ENCODE results near the gene CD163L1.
"Not testable (repeated sequence)": the region's sequence is repeated elsewhere in the genome, so short reads cannot be mapped to it uniquely, and the experiment has no call there.

CD163L1 gene

GRCh38 chr12:7344833-7345606 lies 98.9 kb downstream of the CD163L1 start:
- no peak overlapping the region for H3K4me3 ChIP-seq (ENCODE audit: low read depth, low read length)
- TF ChIP-seq, protein P1, sequence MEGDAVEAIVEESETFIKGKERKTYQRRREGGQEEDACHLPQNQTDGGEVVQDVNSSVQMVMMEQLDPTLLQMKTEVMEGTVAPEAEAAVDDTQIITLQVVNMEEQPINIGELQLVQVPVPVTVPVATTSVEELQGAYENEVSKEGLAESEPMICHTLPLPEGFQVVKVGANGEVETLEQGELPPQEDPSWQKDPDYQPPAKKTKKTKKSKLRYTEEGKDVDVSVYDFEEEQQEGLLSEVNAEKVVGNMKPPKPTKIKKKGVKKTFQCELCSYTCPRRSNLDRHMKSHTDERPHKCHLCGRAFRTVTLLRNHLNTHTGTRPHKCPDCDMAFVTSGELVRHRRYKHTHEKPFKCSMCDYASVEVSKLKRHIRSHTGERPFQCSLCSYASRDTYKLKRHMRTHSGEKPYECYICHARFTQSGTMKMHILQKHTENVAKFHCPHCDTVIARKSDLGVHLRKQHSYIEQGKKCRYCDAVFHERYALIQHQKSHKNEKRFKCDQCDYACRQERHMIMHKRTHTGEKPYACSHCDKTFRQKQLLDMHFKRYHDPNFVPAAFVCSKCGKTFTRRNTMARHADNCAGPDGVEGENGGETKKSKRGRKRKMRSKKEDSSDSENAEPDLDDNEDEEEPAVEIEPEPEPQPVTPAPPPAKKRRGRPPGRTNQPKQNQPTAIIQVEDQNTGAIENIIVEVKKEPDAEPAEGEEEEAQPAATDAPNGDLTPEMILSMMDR (IDR thresholded peaks at IDR 0.05; ENCODE audit: insufficient read depth, low read depth, low read length, missing control alignments) = no peak
- DNase-seq (ENCODE audit: low read depth) = no peak

GRCh38 chr12:7339675-7340074 lies 104.3 kb downstream of the CD163L1 start:
- TF ChIP-seq, protein P1 (IDR thresholded peaks at IDR 0.05; ENCODE audit: insufficient read depth, low read depth, low read length, missing control alignments) = no peak
- no peak overlapping the region for H3K4me3 ChIP-seq (ENCODE audit: low read depth, low read length)
- DNase-seq (ENCODE audit: low read depth) = no peak

GRCh38 chr12:7337790-7338189 lies 106.2 kb downstream of the CD163L1 start:
- not testable (repeated sequence) for DNase-seq (ENCODE audit: low read depth); H3K4me3 ChIP-seq (ENCODE audit: low read depth, low read length)

DNA sequence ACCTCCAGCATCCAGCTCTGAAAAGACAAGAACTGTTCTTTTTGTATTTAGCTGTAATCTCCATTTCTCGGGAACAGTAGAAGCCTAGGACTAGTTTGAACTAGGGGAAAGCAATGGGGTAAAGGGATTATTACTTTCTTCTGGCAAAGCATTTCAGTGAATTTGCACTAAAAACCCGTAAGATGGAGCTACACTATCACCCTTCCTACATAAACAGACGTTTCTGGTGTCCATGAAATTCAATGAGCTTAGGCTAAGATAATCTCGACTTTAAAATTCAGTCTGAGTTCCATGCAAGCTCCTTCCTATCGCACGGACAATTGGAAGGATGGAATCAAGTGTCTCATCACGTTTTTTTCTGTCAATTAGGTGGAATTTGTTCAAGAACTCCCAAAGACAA lies 116.0 kb downstream of the CD163L1 start:
- TF ChIP-seq, protein P1 (IDR thresholded peaks at IDR 0.05; ENCODE audit: insufficient read depth, low read depth, low read length, missing control alignments) = no peak
- no peak overlapping the region for H3K4me3 ChIP-seq (ENCODE audit: low read depth, low read length)
- no peak for DNase-seq (ENCODE audit: low read depth)

- no peak overlapping the region for H3K4me3 ChIP-seq (ENCODE audit: low read depth, low read length)
- TF ChIP-seq, protein P1 (IDR thresholded peaks at IDR 0.05; ENCODE audit: insufficient read depth, low read depth, low read length, missing control alignments) = no peak
- no peak for DNase-seq (ENCODE audit: low read depth)
These were observed 119.8 kb downstream of the CD163L1 start for GRCh38 chr12:7324176-7324575.

DNA sequence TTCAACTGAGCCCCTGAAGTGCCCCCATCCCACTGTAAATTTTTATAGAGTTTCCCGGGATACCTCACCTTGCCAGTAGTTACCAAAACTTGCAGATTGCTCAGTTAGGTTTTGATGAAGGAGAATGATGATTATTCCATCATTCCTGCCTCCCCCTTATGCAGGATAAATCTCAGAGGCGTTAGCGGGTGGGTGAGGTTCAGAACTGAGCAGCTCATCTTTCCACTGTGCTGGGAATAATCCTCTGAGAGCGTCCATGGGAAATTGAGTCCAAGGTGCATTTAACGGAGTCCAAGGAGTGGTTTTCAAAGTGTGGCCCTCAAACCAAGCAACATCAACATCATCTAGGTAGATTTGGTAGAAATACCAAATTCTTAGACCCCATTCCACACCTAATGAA lies 121.4 kb downstream of the CD163L1 start:
- H3K4me3 ChIP-seq (ENCODE audit: low read depth, low read length) = no peak overlapping the region
- TF ChIP-seq, protein P1 (IDR thresholded peaks at IDR 0.05; ENCODE audit: insufficient read depth, low read depth, low read length, missing control alignments) = no peak
- DNase-seq (ENCODE audit: low read depth) = no peak

- DNase-seq (ENCODE audit: low read depth) = no peak
- TF ChIP-seq, protein P1 (IDR thresholded peaks at IDR 0.05; ENCODE audit: insufficient read depth, low read depth, low read length, missing control alignments) = no peak
- no peak overlapping the region for H3K4me3 ChIP-seq (ENCODE audit: low read depth, low read length)
These were observed 122.3 kb downstream of the CD163L1 start for GRCh38 chr12:7321624-7322023.
